Spleen (tissue), 7 donors: ENCODE data around the gene GLRX.

Experiments
- CTCF ChIP-seq, 11 experiments: fragments of 200-600 bp in 7 of 11; fragments of 450-650 bp in 4 of 11; sonication (generic) in 4 of 11; IDR thresholded peaks in 8 of 11; conservative IDR thresholded peaks in 3 of 11; 1 replicate in 7 of 11; 2 replicates in 4 of 11; pipeline versions ENCODE4 v1.4.0 to v1.8.0; 2016 to 2021; ENCODE audit warnings: antibody characterized with exemption in 11 of 11, inconsistent platforms in 4 of 11, mild to moderate bottlenecking in 1 of 11
- POLR2A ChIP-seq, 3 donors: fragments of 450-650 bp; IDR thresholded peaks; one replicate each; pipeline ENCODE4 v1.5.1; 2017; ENCODE audit warnings: antibody characterized with exemption in 3 of 3, mild to moderate bottlenecking in 1 of 3
- donor health status: DM: no; HTN: no; CAD: no; lungs with moderate emphysema.
- donor health status: DM: no; HTN: no; CAD: no.
- donor health status: DM: no; HTN: no; CAD: no.

GRCh38 chr5:95808013-95808685 is 14.4 kb downstream of the GLRX start:
- TF ChIP-seq CTCF (IDR thresholded peaks at IDR 0.05 in 8 of 11, conservative IDR thresholded peaks at IDR 0.05 in 3 of 11) (no peak), POLR2A (IDR thresholded peaks at IDR 0.05) (no peak)
